ENCODE measurements around the gene HIPK2.

HIPK2 gene

GRCh38 chr7:139750459-139751095, 27.2 kb downstream of the HIPK2 start:
- no peak for DNase-seq

GRCh38 chr7:139749545-139749944, 28.3 kb downstream of the HIPK2 start:
- DNase-seq, result no peak

GRCh38 chr7:139748941-139749340, 28.9 kb downstream of the HIPK2 start:
- no peak for DNase-seq

GRCh38 chr7:139748373-139748765, 29.4 kb downstream of the HIPK2 start:
- no peak for DNase-seq

GRCh38 chr7:139747662-139748372, 30.0 kb downstream of the HIPK2 start:
- no peak for DNase-seq

GRCh38 chr7:139746652-139747051, 31.1 kb downstream of the HIPK2 start:
- no peak for DNase-seq

GRCh38 chr7:139745678-139746143, 32.1 kb downstream of the HIPK2 start:
- no peak for DNase-seq

GRCh38 chr7:139744768-139745677, 32.8 kb downstream of the HIPK2 start:
- DNase-seq, result no peak

- no peak for DNase-seq
These were observed 33.6 kb downstream of the HIPK2 start for GRCh38 chr7:139743967-139744767.

- no peak for DNase-seq
These were observed 34.4 kb downstream of the HIPK2 start for GRCh38 chr7:139743267-139743966.

- DNase-seq, result no peak
These were observed 35.9 kb downstream of the HIPK2 start for GRCh38 chr7:139741789-139742344.

- no peak for DNase-seq
These were observed 36.6 kb downstream of the HIPK2 start for GRCh38 chr7:139741239-139741638.

GRCh38 chr7:139739863-139740597, 37.8 kb downstream of the HIPK2 start:
- peak; percentile 86 for DNase-seq

GRCh38 chr7:139738772-139739171, 39.0 kb downstream of the HIPK2 start:
- DNase-seq, result no peak

GRCh38 chr7:139738101-139738489, 39.7 kb downstream of the HIPK2 start:
- DNase-seq, result no peak

GRCh38 chr7:139737221-139738100, 40.3 kb downstream of the HIPK2 start:
- no peak for DNase-seq

- no peak for DNase-seq
These were observed 41.7 kb downstream of the HIPK2 start for GRCh38 chr7:139735912-139736595.

- DNase-seq, result no peak
These were observed 42.3 kb downstream of the HIPK2 start for GRCh38 chr7:139735466-139735865.

- no peak for DNase-seq
These were observed 43.4 kb downstream of the HIPK2 start for GRCh38 chr7:139734395-139734794.
